HFF-Myc (cell line): ENCODE measurements around the gene JDP2.

Experiments
- DNase-seq: peaks from one replicate; pipeline ENCODE4 v3.0.0-alpha.2; 2011; ENCODE audit warnings: low read depth; ENCODE audit errors: extremely low read depth
- H3K4me3 ChIP-seq: replicated peaks from 2 replicates; pipeline ENCODE4 v1.5.1; 2011; ENCODE audit warnings: low read depth, mild to moderate bottlenecking, control low read depth, low read length
- CTCF ChIP-seq: IDR thresholded peaks from 2 replicates; pipeline ENCODE4 v1.5.1; 2012; ENCODE audit warnings: mild to moderate bottlenecking, low read depth, low read length, control low read depth; ENCODE audit errors: missing control alignments

The JDP2 gene

GRCh38 chr14:75522983-75523318 is 95.1 kb downstream of the JDP2 start:
- H3K4me3 ChIP-seq = no peak overlapping the region
- no peak for DNase-seq
- no peak for TF ChIP-seq CTCF
